ENCODE data around the gene CLCA2.

- peak; percentile 63 for TF ChIP-seq CTCF (conservative IDR thresholded peaks at IDR 0.05; ENCODE audit: low read depth, low read length)
- TF ChIP-seq EZH2 (IDR thresholded peaks at IDR 0.05; ENCODE audit: borderline replicate concordance, low read depth, low read length, poor library complexity, severe bottlenecking): no peak
Observed at GRCh38 chr1:86419277-86419903, 4.6 kb upstream of the CLCA2 start.

Data from A673 (cell line).